ENCODE measurements around the gene TNS4. TPM values are rescaled to one million over a fixed set of nuclear protein-coding genes. Genes with fewer than 3 reads are reported as not detected.
A peak's percentile ranks its signal among the peaks of the same experiment; 100 is the strongest.

TNS4 gene
- total RNA-seq, 1 experiment from 2014 or later, result 127 TPM

DNA sequence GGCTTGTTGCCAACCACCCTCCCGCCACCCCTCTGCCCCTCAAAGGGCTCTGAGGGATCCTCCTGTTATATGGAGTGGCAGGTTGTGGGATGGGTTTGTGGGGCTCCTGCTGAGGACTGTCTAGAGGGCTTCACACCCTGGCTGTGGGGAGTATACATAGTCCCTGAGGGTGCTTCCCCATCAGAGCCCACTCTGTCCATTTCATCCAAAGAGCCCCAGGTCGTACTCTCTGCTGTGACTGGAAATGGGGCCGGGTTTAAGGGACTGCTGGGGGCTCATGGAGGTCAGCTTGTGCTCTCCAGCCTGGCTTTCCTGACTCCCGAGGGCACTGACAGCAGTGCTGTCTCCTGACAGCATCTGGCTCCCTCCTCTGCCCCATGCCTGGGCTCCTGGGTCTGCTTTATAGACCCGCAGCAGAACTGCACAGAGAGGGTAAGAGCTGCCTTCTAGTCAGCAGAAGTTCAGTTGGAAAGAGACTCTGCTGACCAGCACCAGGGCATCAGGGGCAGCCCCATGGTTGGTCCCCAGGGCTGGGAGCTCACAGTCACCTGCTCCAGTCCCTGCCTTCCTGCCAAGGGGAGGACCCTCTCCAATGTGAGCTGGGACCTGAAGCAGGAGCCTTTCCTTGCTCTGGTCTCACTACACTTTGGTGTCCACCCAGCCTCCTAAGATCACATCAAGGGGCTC is 17.8 kb upstream of the TNS4 start:
- DNase-seq, result no peak
- ATAC-seq, result no peak
- Histone ChIP-seq H3K4me3 (ENCODE audit: low read length) (no peak overlapping the region), H2AFZ (ENCODE audit: low read length) (no peak overlapping the region), H4K20me1 (ENCODE audit: low read length) (no peaks in the 10 kb centered on the region), H3K79me2 (ENCODE audit: low read length) (peaks cover 19% of the 10 kb centered on the region), H3K27me3 (ENCODE audit: low read length) (no peaks in the 10 kb centered on the region), H3K4me1 (ENCODE audit: insufficient read depth, low read length) (peaks cover 98% of the 10 kb centered on the region), H3K9ac (ENCODE audit: low read length) (peak overlapping the region; percentile 78), H3K27ac (ENCODE audit: low read length) (peak overlapping the region; percentile 100), H3F3A (ENCODE audit: low read length, unreplicated experiment) (peaks cover 21% of the 10 kb centered on the region), H3K36me3 (ENCODE audit: low read depth, low read length) (no peaks in the 10 kb centered on the region), H3K9me2 (replicated peaks; ENCODE audit: low read length) (no peaks in the 10 kb centered on the region), H3K4me2 (ENCODE audit: low read length) (peak overlapping the region; percentile 67), H3K9me3 (ENCODE audit: low read length) (no peaks in the 10 kb centered on the region)
- ChIA-PET CTCF (interaction anchor here (0.5 to 0.6 kb wide), 2 partner anchors 41 to 103 kb away, joined by 4 to 7 read pairs; no protein-coding TSS in a partner anchor), POLR2A (ENCODE audit: unreplicated experiment) (no interaction called here)
- TF ChIP-seq, protein P1, sequence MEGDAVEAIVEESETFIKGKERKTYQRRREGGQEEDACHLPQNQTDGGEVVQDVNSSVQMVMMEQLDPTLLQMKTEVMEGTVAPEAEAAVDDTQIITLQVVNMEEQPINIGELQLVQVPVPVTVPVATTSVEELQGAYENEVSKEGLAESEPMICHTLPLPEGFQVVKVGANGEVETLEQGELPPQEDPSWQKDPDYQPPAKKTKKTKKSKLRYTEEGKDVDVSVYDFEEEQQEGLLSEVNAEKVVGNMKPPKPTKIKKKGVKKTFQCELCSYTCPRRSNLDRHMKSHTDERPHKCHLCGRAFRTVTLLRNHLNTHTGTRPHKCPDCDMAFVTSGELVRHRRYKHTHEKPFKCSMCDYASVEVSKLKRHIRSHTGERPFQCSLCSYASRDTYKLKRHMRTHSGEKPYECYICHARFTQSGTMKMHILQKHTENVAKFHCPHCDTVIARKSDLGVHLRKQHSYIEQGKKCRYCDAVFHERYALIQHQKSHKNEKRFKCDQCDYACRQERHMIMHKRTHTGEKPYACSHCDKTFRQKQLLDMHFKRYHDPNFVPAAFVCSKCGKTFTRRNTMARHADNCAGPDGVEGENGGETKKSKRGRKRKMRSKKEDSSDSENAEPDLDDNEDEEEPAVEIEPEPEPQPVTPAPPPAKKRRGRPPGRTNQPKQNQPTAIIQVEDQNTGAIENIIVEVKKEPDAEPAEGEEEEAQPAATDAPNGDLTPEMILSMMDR (conservative IDR thresholded peaks at IDR 0.05; ENCODE audit: low read depth, low read length), result no peak
- TF ChIP-seq EZH2phosphoT487 (IDR thresholded peaks at IDR 0.05; ENCODE audit: borderline replicate concordance, low read length) (no peak), EZH2 (IDR thresholded peaks at IDR 0.05; ENCODE audit: low read length, unreplicated experiment) (no peak)
- intact Hi-C loops (cut with micrococcal nuclease), result no loop called here
- BruUV-seq (replicated peaks), result no TSS peak

DNA sequence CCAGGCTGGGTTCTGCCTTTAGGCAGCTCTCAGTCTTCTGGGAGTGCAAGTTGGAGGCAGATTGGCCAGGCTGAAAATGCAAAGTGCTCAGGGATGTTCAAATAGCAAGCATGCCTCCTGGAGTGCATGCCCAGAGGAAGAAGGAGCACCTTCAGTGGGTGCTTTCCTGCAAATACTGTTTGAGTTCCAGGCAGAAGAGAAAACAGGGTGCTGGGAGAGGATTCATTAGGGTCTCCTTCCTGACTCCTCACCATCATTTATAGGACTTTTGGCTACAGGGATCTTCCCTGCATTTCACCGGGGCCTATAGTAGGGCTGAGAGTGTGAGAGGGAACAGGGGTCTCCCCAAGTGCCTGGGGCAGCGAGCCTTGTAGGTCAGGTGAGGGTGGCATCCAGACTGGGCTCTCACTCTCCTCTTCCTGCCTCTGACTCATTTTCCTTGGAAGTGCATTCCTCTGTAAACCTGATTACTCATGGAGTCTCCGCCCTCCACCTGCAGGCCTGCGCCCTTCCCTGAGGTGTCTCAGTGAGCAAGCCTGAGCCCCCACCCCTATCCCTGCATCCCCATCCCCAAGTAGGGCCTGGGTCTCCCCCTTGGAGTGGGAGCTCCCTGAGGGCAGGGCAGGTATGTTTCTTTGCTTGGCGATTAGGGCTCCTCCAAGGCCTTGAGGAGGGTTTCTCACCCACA is 17.1 kb upstream of the TNS4 start:
- BruUV-seq (replicated peaks), result no TSS peak
- peaks cover 92% of the 10 kb centered on the region for H3K4me1 ChIP-seq (ENCODE audit: insufficient read depth, low read length)
- CTCF ChIA-PET, result interaction anchor here (0.6 kb wide), 1 partner anchor 103 kb away, joined by 7 read pairs; no protein-coding TSS in a partner anchor
- POLR2A ChIA-PET (ENCODE audit: unreplicated experiment), result no interaction called here
- peak overlapping the region; percentile 67 for H3K4me2 ChIP-seq (ENCODE audit: low read length)
- H3K9me2 ChIP-seq (replicated peaks; ENCODE audit: low read length), result no peaks in the 10 kb centered on the region
- H2AFZ ChIP-seq (ENCODE audit: low read length), result no peak overlapping the region
- no peaks in the 10 kb centered on the region for H3K27me3 ChIP-seq (ENCODE audit: low read length)
- peak overlapping the region; percentile 24; the same call in 1 of the 2 replicates for H3K4me3 ChIP-seq (ENCODE audit: low read length)
- TF ChIP-seq, protein P1 (conservative IDR thresholded peaks at IDR 0.05; ENCODE audit: low read depth, low read length), result no peak
- TF ChIP-seq EZH2 (IDR thresholded peaks at IDR 0.05; ENCODE audit: low read length, unreplicated experiment) (no peak), EZH2phosphoT487 (IDR thresholded peaks at IDR 0.05; ENCODE audit: borderline replicate concordance, low read length) (no peak)
- intact Hi-C loops (cut with micrococcal nuclease), result no loop called here
- H3K27ac ChIP-seq (ENCODE audit: low read length), result peak overlapping the region; percentile 100
- H3K9ac ChIP-seq (ENCODE audit: low read length), result peak overlapping the region; percentile 80
- no peaks in the 10 kb centered on the region for H3K9me3 ChIP-seq (ENCODE audit: low read length)
- ATAC-seq, result peak; percentile 60
- no peaks in the 10 kb centered on the region for H4K20me1 ChIP-seq (ENCODE audit: low read length)
- peak; percentile 89 for DNase-seq
- H3K36me3 ChIP-seq (ENCODE audit: low read depth, low read length), result no peaks in the 10 kb centered on the region
- H3K79me2 ChIP-seq (ENCODE audit: low read length), result peaks cover 13% of the 10 kb centered on the region
- H3F3A ChIP-seq (ENCODE audit: low read length, unreplicated experiment), result peaks cover 21% of the 10 kb centered on the region
